ENCODE measurements around the gene IGDCC3. TPM values are rescaled to one million over a fixed set of nuclear protein-coding genes. Genes with fewer than 3 reads are reported as not detected.

Gene IGDCC3
- total RNA-seq, 2 donors from 2014 or later, result not detected

DNA sequence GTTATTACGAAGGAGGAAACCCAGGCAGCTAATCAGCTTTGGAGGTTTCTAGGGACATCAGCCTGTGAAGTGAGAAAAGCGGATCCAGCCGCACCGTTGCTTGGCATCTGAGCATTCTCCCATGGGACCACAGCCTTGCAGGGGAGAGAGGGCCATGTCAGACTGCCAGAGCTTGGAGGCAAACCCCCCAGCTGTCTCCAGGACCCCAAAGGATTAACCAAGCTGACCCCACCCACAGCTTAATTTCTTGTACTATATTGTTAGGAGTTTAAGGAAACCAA is 5.1 kb downstream of the IGDCC3 start:
- DNase-seq (ENCODE audit: low spot score), result no peak
- Histone ChIP-seq H3K27me3 (no peaks in the 10 kb centered on the region), H3K9me3 (no peaks in the 10 kb centered on the region), H3K27ac (no peak overlapping the region), H3K4me1 (peaks cover 0 to 12% of the 10 kb centered on the region in 2 donors), H3K4me3 (no peak overlapping the region), H3K36me3 (no peaks in the 10 kb centered on the region)
- TF ChIP-seq, protein P1, sequence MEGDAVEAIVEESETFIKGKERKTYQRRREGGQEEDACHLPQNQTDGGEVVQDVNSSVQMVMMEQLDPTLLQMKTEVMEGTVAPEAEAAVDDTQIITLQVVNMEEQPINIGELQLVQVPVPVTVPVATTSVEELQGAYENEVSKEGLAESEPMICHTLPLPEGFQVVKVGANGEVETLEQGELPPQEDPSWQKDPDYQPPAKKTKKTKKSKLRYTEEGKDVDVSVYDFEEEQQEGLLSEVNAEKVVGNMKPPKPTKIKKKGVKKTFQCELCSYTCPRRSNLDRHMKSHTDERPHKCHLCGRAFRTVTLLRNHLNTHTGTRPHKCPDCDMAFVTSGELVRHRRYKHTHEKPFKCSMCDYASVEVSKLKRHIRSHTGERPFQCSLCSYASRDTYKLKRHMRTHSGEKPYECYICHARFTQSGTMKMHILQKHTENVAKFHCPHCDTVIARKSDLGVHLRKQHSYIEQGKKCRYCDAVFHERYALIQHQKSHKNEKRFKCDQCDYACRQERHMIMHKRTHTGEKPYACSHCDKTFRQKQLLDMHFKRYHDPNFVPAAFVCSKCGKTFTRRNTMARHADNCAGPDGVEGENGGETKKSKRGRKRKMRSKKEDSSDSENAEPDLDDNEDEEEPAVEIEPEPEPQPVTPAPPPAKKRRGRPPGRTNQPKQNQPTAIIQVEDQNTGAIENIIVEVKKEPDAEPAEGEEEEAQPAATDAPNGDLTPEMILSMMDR (IDR thresholded peaks at IDR 0.05), result no peak

DNA sequence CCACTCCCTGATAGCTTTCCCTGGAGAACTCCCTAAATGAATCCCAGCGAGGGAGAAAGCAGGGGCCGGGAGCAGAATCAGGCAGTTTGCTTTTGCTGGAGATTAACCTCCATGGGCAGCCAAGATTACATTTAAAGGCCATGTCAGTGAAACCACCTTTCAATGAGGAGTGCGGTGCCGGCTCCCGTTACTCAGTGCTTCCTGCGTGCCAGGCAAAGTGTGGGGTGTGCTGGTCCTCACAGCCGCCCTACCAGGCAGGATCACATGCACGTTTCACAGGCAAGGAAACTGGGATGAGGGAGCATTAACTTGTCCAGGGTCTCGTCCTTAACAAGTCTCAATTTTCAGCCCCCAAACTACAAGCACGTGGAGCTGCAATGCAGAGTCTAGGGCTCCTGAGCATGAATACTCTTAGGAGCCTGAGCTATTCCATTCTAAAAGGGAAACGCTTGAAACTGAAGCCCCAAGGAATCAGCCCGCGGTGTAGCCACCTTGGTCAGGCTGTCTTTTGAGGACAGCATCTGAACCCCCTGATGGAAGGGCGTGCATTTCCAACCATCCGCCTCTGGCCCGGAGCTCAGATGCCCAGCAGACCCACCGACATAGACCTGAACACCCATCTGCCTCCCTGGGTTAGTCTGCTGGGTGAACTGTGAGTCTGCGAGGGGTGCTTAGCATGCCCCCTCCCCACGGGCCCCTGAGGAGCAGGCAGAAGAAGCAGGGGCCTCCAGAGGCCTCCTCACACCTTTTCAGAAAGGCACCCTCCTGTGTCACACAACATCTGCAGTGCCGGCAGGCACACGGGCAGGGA is 5.6 kb downstream of the IGDCC3 start:
- TF ChIP-seq, protein P1 (IDR thresholded peaks at IDR 0.05), result no peak
- no peak overlapping the region for H3K4me3 ChIP-seq
- H3K9me3 ChIP-seq, result no peaks in the 10 kb centered on the region
- H3K36me3 ChIP-seq, result no peaks in the 10 kb centered on the region
- H3K4me1 ChIP-seq, result peaks cover 0 to 10% of the 10 kb centered on the region in 2 donors
- DNase-seq (ENCODE audit: low spot score), result no peak
- no peaks in the 10 kb centered on the region for H3K27me3 ChIP-seq
- no peak overlapping the region for H3K27ac ChIP-seq

DNA sequence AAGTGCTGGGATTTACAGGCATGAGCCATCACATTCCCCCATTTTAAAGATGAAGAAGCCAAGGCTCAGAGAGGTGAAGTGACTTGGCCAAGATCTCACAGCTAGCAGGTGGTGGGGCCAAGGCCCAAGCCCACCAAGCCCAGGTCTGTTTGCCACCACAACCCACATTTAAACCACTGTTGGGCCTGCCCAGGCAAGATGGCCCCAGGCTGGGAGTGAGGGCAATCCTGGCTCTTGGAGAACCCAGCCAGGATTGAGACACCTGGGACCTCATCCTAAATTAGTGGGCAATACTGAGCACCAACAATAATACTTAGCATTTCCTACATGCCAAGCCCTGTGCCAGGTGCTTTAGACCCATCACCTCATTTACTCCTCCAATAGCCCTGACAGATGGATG is 6.9 kb downstream of the IGDCC3 start:
- H3K36me3 ChIP-seq, result no peaks in the 10 kb centered on the region
- H3K4me3 ChIP-seq, result no peak overlapping the region
- no peak overlapping the region for H3K27ac ChIP-seq
- H3K4me1 ChIP-seq, result no peaks in the 10 kb centered on the region
- DNase-seq (ENCODE audit: low spot score), result no peak
- TF ChIP-seq, protein P1 (IDR thresholded peaks at IDR 0.05), result no peak
- no peaks in the 10 kb centered on the region for H3K27me3 ChIP-seq
- no peaks in the 10 kb centered on the region for H3K9me3 ChIP-seq

DNA sequence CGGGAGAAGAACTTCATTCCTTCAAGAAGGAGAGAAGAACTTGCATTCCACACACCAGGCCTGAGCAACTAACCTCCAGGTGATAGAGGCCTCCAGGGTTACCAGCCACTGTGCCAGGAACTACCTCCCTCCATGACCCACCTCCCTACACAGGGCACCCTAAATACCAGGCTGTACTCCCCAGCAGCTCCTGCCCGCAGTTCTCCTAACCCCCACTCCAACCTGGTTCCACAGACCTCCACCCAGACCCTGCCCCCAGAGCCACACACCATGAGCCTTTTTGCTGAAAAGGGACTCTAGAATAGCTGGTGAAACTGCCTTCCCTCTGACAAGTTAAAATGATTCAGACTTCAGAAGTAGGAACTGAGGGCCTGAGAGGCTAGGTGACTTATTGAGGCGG is 8.2 kb downstream of the IGDCC3 start:
- H3K9me3 ChIP-seq, result no peaks in the 10 kb centered on the region
- H3K36me3 ChIP-seq, result no peaks in the 10 kb centered on the region
- no peak for DNase-seq (ENCODE audit: low spot score)
- H3K4me1 ChIP-seq, result no peaks in the 10 kb centered on the region
- no peak overlapping the region for H3K4me3 ChIP-seq
- TF ChIP-seq, protein P1 (IDR thresholded peaks at IDR 0.05), result no peak
- no peaks in the 10 kb centered on the region for H3K27me3 ChIP-seq
- H3K27ac ChIP-seq, result no peak overlapping the region

DNA sequence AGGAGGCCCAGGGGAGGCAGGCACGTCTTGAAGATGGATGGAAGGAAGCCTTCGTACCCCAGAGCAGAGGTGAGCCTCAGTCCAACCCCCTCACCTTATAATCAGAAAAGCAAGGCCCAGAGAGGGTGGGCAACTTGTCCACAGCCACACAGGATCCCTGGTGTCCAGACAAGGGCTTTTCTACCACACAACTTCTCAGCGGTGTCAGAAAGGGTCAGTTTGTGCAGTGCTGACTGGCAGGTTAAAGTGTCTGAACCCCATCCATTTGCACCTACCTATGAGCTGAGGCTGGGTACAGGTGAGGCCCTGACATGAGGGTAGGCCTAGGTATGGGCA is 8.6 kb downstream of the IGDCC3 start:
- no peaks in the 10 kb centered on the region for H3K4me1 ChIP-seq

More for the DNA sequence above, 8.6 kb downstream of the IGDCC3 start:
- TF ChIP-seq, protein P1 (IDR thresholded peaks at IDR 0.05), result no peak
- no peaks in the 10 kb centered on the region for H3K36me3 ChIP-seq
- no peak overlapping the region for H3K4me3 ChIP-seq
- no peaks in the 10 kb centered on the region for H3K27me3 ChIP-seq
- H3K27ac ChIP-seq, result no peak overlapping the region
- no peaks in the 10 kb centered on the region for H3K9me3 ChIP-seq
- DNase-seq (ENCODE audit: low spot score), result no peak
